CD4-positive, CD25-positive, alpha-beta regulatory T cell (primary cell): ENCODE data around the gene NBEA. TPM values are rescaled to one million over a fixed set of nuclear protein-coding genes. Genes with fewer than 3 reads are reported as not detected.
A peak's percentile ranks its signal among the peaks of the same experiment; 100 is the strongest.

ENCODE experiments used
- ATAC-seq, 2 donors: fragments of 150-1000 bp; cut with Tn5 transposase; one replicate each; pipeline ENCODE4 v1.10.0; 2021; ENCODE audit warnings: low read depth in 2 of 2, moderate number of reproducible peaks in 2 of 2, moderate library complexity in 1 of 2
- DNase-seq, 3 donors: peaks; one replicate each; pipeline versions ENCODE4 v3.0.0 to v3.0.0-alpha.2; 2012 to 2022; ENCODE audit warnings: mixed read lengths in 1 of 3
- H3K27ac ChIP-seq: one replicate; pipeline ENCODE4 v1.7.0; 2013; ENCODE audit warnings: mild to moderate bottlenecking, low read length; ENCODE audit not compliant: insufficient read depth, poor library complexity, severe bottlenecking
- H3K27me3 ChIP-seq: one replicate; pipeline ENCODE4 v1.7.0; 2013; ENCODE audit warnings: low read length; ENCODE audit not compliant: control insufficient read depth, insufficient read depth
- H3K36me3 ChIP-seq: one replicate; pipeline ENCODE4 v1.7.0; 2013; ENCODE audit warnings: mild to moderate bottlenecking, low read length, moderate library complexity; ENCODE audit not compliant: control insufficient read depth, insufficient read depth
- H3K4me1 ChIP-seq: 2 replicates; pipeline ENCODE4 v1.7.0; 2013; ENCODE audit warnings: mild to moderate bottlenecking, low read length; ENCODE audit not compliant: insufficient read depth, control insufficient read depth, poor library complexity, severe bottlenecking
- H3K4me3 ChIP-seq: one replicate; pipeline ENCODE4 v1.7.0; 2013; ENCODE audit warnings: low read depth, mild to moderate bottlenecking, low read length, moderate library complexity
- H3K9me3 ChIP-seq, 2 experiments: 1 replicate in 1 of 2; 2 replicates in 1 of 2; pipeline ENCODE4 v1.7.0; 2013; ENCODE audit warnings: low read length in 2 of 2, mild to moderate bottlenecking in 1 of 2, moderate library complexity in 1 of 2; ENCODE audit not compliant: control insufficient read depth in 2 of 2
- H3K27ac Mint-ChIP-seq, 3 donors: one replicate each; pipeline ENCODE4 v1.8.0; 2020 to 2022; ENCODE audit warnings: mild to moderate bottlenecking in 3 of 3, mixed read lengths in 3 of 3, moderate library complexity in 2 of 3
- H3K27me3 Mint-ChIP-seq: one replicate; pipeline ENCODE4 v1.8.0; 2022; ENCODE audit warnings: mild to moderate bottlenecking, mixed read lengths
- H3K36me3 Mint-ChIP-seq: one replicate; pipeline ENCODE4 v1.8.0; 2020; ENCODE audit warnings: mixed read lengths
- H3K4me1 Mint-ChIP-seq, 4 donors: one replicate each; pipeline ENCODE4 v1.8.0; 2020 to 2022; ENCODE audit warnings: mixed read lengths in 4 of 4, mild to moderate bottlenecking in 1 of 4
- H3K4me3 Mint-ChIP-seq, 4 donors: one replicate each; pipeline ENCODE4 v1.8.0; 2020 to 2022; ENCODE audit warnings: mild to moderate bottlenecking in 4 of 4, mixed read lengths in 4 of 4, moderate library complexity in 3 of 4
- H3K9me3 Mint-ChIP-seq, 7 donors: one replicate each; pipeline ENCODE4 v1.8.0; 2020 to 2022; ENCODE audit warnings: mixed read lengths in 7 of 7, mild to moderate bottlenecking in 3 of 7, moderate library complexity in 2 of 7
- polyA plus RNA-seq, 4 donors: library from polyadenylated mRNA; unstranded; fragments of 300-500 nt; fragmentation: Illumina TruSeq; gene quantifications; one replicate each; pipeline ENCODE4 v1.2.3, GENCODE V29; 2021
- total RNA-seq: library from RNA; stranded (reverse); gene quantifications from one replicate; pipeline ENCODE4 v1.2.3, GENCODE V29; 2022

The NBEA gene
- total and polyA plus RNA-seq, 5 donors from 2014 or later = 0.02 to 1.1 (median 0.30) TPM

GRCh38 chr13:35347679-35348205 lies 405.7 kb downstream of the NBEA start:
- no peaks in the 10 kb centered on the region for H3K27me3 Mint-ChIP-seq
- Histone ChIP-seq H3K4me1 (no peaks in the 10 kb centered on the region), H3K9me3 (no peaks in the 10 kb centered on the region), H3K4me3 (no peak overlapping the region), H3K27me3 (no peaks in the 10 kb centered on the region), H3K27ac (no peak overlapping the region), H3K36me3 (no peaks in the 10 kb centered on the region)
- DNase-seq (no peak), ATAC-seq (no peak)
- H3K27ac Mint-ChIP-seq = no peak overlapping the region
- H3K4me3 Mint-ChIP-seq = no peak overlapping the region
- no peaks in the 10 kb centered on the region for H3K36me3 Mint-ChIP-seq
- peaks cover 0 to 5% (median 0%) of the 10 kb centered on the region in 7 donors for H3K9me3 Mint-ChIP-seq
- no peaks in the 10 kb centered on the region for H3K4me1 Mint-ChIP-seq

- no peak overlapping the region for H3K4me3 ChIP-seq
- ATAC-seq (no peak), DNase-seq (no peak)
- H3K27ac Mint-ChIP-seq = no peak overlapping the region
- H3K36me3 ChIP-seq = no peaks in the 10 kb centered on the region
- H3K27me3 ChIP-seq = no peaks in the 10 kb centered on the region
- H3K27ac ChIP-seq = no peak overlapping the region
- H3K4me1 Mint-ChIP-seq = no peaks in the 10 kb centered on the region
- no peaks in the 10 kb centered on the region for H3K9me3 ChIP-seq
- H3K4me1 ChIP-seq = no peaks in the 10 kb centered on the region
- peaks cover 0 to 6% (median 0%) of the 10 kb centered on the region in 7 donors for H3K9me3 Mint-ChIP-seq
- no peaks in the 10 kb centered on the region for H3K27me3 Mint-ChIP-seq
- H3K36me3 Mint-ChIP-seq = no peaks in the 10 kb centered on the region
- no peak overlapping the region for H3K4me3 Mint-ChIP-seq
Observed at GRCh38 chr13:35349052-35349451, 407.0 kb downstream of the NBEA start.

- Mint-ChIP-seq H3K27ac (no peak overlapping the region), H3K9me3 (peaks cover 0 to 6% (median 0%) of the 10 kb centered on the region in 7 donors), H3K4me1 (no peaks in the 10 kb centered on the region), H3K36me3 (no peaks in the 10 kb centered on the region), H3K4me3 (no peak overlapping the region), H3K27me3 (no peaks in the 10 kb centered on the region)
- no peaks in the 10 kb centered on the region for H3K9me3 ChIP-seq
- H3K4me1 ChIP-seq = no peaks in the 10 kb centered on the region
- no peak for DNase-seq
- no peak for ATAC-seq
- H3K4me3 ChIP-seq = no peak overlapping the region
- H3K27me3 ChIP-seq = no peaks in the 10 kb centered on the region
- H3K36me3 ChIP-seq = no peaks in the 10 kb centered on the region
- H3K27ac ChIP-seq = no peak overlapping the region
Observed at GRCh38 chr13:35349673-35350278, 407.7 kb downstream of the NBEA start.

- no peaks in the 10 kb centered on the region for H3K27me3 ChIP-seq
- no peaks in the 10 kb centered on the region for H3K27me3 Mint-ChIP-seq
Observed at GRCh38 chr13:35354285-35354684, 412.2 kb downstream of the NBEA start.

GRCh38 chr13:35354882-35355281 lies 412.8 kb downstream of the NBEA start:
- peaks cover 0 to 9% (median 3%) of the 10 kb centered on the region in 7 donors for H3K9me3 Mint-ChIP-seq
- Histone ChIP-seq H3K4me3 (no peak overlapping the region), H3K27me3 (no peaks in the 10 kb centered on the region), H3K4me1 (no peaks in the 10 kb centered on the region), H3K36me3 (no peaks in the 10 kb centered on the region), H3K27ac (no peak overlapping the region), H3K9me3 (no peaks in the 10 kb centered on the region)
- H3K4me1 Mint-ChIP-seq = no peaks in the 10 kb centered on the region
- ATAC-seq = no peak
- H3K4me3 Mint-ChIP-seq = no peak overlapping the region
- no peak overlapping the region for H3K27ac Mint-ChIP-seq
- no peaks in the 10 kb centered on the region for H3K27me3 Mint-ChIP-seq
- no peak for DNase-seq
- no peaks in the 10 kb centered on the region for H3K36me3 Mint-ChIP-seq

More at GRCh38 chr13:35354285-35354684, 412.2 kb downstream of the NBEA start:
- Histone ChIP-seq H3K9me3 (no peaks in the 10 kb centered on the region), H3K27ac (no peak overlapping the region), H3K4me3 (no peak overlapping the region), H3K36me3 (no peaks in the 10 kb centered on the region), H3K4me1 (no peaks in the 10 kb centered on the region)
- Mint-ChIP-seq H3K4me1 (no peaks in the 10 kb centered on the region), H3K27ac (no peak overlapping the region), H3K9me3 (peaks cover 0 to 9% (median 3%) of the 10 kb centered on the region in 7 donors), H3K4me3 (no peak overlapping the region), H3K36me3 (no peaks in the 10 kb centered on the region)
- ATAC-seq (no peak), DNase-seq (no peak)

GRCh38 chr13:35356572-35356971 lies 414.5 kb downstream of the NBEA start:
- Histone ChIP-seq H3K36me3 (no peaks in the 10 kb centered on the region), H3K4me1 (no peaks in the 10 kb centered on the region), H3K4me3 (no peak overlapping the region), H3K9me3 (no peaks in the 10 kb centered on the region), H3K27me3 (no peaks in the 10 kb centered on the region), H3K27ac (no peak overlapping the region)
- Mint-ChIP-seq H3K27me3 (no peaks in the 10 kb centered on the region), H3K4me3 (no peak overlapping the region), H3K27ac (no peak overlapping the region), H3K4me1 (no peaks in the 10 kb centered on the region), H3K9me3 (peaks cover 0 to 13% (median 3%) of the 10 kb centered on the region in 7 donors), H3K36me3 (peaks cover 4% of the 10 kb centered on the region)
- ATAC-seq = no peak
- peak in 1 of 3 donors; percentile 6 for DNase-seq

- Histone ChIP-seq H3K9me3 (peaks cover 0 to 10% of the 10 kb centered on the region in 2 experiments), H3K36me3 (no peaks in the 10 kb centered on the region), H3K4me3 (no peak overlapping the region), H3K27me3 (no peaks in the 10 kb centered on the region), H3K27ac (no peak overlapping the region), H3K4me1 (no peaks in the 10 kb centered on the region)
- no peaks in the 10 kb centered on the region for H3K27me3 Mint-ChIP-seq
- H3K36me3 Mint-ChIP-seq = no peaks in the 10 kb centered on the region
- ATAC-seq (no peak), DNase-seq (no peak)
- no peak overlapping the region for H3K4me3 Mint-ChIP-seq
- peaks cover 1 to 9% (median 4%) of the 10 kb centered on the region in 7 donors for H3K9me3 Mint-ChIP-seq
- H3K27ac Mint-ChIP-seq = no peak overlapping the region
- no peaks in the 10 kb centered on the region for H3K4me1 Mint-ChIP-seq
Observed at GRCh38 chr13:35365883-35366282, 423.8 kb downstream of the NBEA start.

GRCh38 chr13:35367586-35367985 lies 425.5 kb downstream of the NBEA start:
- H3K36me3 ChIP-seq = no peaks in the 10 kb centered on the region
- no peaks in the 10 kb centered on the region for H3K36me3 Mint-ChIP-seq
- H3K27ac Mint-ChIP-seq = no peak overlapping the region
- no peaks in the 10 kb centered on the region for H3K27me3 ChIP-seq
- peaks cover 1 to 22% (median 8%) of the 10 kb centered on the region in 7 donors for H3K9me3 Mint-ChIP-seq
- no peaks in the 10 kb centered on the region for H3K4me1 Mint-ChIP-seq
- H3K27ac ChIP-seq = no peak overlapping the region
- ATAC-seq (no peak), DNase-seq (no peak)
- H3K4me3 ChIP-seq = no peak overlapping the region
- H3K4me1 ChIP-seq = no peaks in the 10 kb centered on the region
- no peak overlapping the region for H3K4me3 Mint-ChIP-seq
- H3K9me3 ChIP-seq = peaks cover 0 to 25% of the 10 kb centered on the region in 2 experiments
- no peaks in the 10 kb centered on the region for H3K27me3 Mint-ChIP-seq
